ENCODE data around the gene TMEM59L. TPM values are rescaled to one million over a fixed set of nuclear protein-coding genes. Genes with fewer than 3 reads are reported as not detected.
"Not testable (repeated sequence)": the region's sequence is repeated elsewhere in the genome, so short reads cannot be mapped to it uniquely, and the experiment has no call there.

TMEM59L gene
- polyA plus RNA-seq, 1 experiment, result 1.6 TPM

DNA sequence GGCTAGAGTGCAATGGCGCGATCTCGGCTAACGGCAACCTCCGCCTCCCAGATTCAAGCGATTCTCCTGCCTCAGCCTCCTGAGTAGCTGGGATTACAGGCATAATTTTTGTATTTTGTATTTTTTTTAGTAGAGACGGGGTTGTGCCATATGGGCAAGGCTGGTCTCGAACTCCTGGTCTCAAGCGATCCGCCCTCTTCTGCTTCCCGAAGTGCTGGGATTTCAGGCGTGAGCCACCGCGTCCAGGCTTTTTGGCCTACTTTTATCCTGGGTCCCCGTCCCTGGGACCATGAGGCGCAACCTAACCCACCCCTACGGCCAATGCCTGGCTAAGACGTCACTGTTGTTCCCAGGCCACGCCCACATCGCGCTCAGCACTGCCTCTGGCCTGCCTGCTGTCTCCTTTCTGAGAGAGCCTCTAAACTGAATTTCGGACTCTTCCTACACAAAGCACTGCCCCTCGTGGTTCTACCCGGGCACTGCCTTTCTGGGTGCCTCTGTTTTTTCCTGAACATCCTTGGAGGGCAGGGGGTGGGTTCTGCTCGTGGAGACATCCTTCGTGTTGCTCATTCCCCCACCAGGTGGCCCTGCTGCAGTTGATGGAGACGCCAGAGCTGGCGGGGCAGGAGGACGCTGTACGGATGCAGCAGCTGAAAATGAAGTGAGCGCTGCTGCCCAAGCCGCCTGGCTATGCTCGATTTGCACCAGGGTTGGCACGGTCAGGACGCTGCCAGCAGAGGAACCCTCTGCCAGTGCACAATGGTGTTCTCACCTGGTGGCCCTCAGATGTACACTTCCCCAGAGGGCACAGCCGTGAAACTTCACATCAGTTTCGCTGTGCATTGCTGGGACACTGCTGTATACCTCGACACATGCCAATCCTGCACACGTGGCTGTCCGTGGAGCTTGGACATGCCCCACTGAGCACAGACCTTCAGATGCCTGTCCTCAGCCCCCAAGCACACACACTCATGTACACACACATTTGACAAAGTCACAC lies 22.1 kb upstream of the TMEM59L start:
- Histone ChIP-seq H3K36me3 (ENCODE audit: control insufficient read depth, insufficient read depth, low read length) (peaks cover 4% of the 10 kb centered on the region), H3K4me3 (ENCODE audit: low read depth, low read length) (no peak overlapping the region), H3K27me3 (ENCODE audit: control insufficient read depth, insufficient read depth, low read length) (no peaks in the 10 kb centered on the region)
- no peak for DNase-seq (ENCODE audit: low read depth)
- ChIA-PET POLR2A (no interaction called here), CTCF (interaction anchor here (0.6 to 6.1 kb wide), 9 partner anchors 12 to 257 kb away, joined by 3 to 40 read pairs (median 12); partner anchors contain the start of gene UBA52)
- TF ChIP-seq, protein P1, sequence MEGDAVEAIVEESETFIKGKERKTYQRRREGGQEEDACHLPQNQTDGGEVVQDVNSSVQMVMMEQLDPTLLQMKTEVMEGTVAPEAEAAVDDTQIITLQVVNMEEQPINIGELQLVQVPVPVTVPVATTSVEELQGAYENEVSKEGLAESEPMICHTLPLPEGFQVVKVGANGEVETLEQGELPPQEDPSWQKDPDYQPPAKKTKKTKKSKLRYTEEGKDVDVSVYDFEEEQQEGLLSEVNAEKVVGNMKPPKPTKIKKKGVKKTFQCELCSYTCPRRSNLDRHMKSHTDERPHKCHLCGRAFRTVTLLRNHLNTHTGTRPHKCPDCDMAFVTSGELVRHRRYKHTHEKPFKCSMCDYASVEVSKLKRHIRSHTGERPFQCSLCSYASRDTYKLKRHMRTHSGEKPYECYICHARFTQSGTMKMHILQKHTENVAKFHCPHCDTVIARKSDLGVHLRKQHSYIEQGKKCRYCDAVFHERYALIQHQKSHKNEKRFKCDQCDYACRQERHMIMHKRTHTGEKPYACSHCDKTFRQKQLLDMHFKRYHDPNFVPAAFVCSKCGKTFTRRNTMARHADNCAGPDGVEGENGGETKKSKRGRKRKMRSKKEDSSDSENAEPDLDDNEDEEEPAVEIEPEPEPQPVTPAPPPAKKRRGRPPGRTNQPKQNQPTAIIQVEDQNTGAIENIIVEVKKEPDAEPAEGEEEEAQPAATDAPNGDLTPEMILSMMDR (IDR thresholded peaks at IDR 0.05; ENCODE audit: insufficient read depth, low read depth, low read length), result peak; percentile 45

DNA sequence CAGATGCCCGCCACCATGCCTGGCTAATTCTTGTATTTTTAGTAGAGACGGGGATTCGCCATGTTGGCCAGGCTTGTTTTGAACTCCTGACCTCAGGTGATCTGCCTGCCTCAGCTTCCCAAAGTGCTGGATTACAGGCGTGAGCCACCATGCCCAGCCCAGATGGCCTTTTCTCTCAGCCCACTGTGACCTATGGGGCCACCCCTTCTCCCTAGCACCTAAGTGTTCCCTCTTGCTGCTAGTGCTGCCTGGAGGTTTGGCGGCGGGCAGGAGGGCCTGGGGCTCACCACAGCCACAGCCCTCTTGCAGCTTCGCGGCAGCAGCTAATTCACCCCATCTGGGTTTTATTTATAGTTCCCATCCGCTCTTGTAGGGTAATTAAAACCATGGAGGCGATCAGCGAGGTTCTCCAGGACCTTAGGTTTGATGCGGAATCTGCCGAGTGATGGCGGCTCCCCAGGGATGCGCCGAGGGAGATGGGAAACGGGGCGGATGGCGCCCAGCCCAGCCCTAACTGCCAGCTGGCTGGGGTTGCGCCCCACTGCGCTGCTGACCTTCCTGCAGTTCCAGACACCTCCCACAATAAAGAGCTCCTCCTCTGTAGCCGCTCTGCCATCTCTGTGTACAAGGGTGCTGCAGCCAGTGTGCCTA lies 20.8 kb upstream of the TMEM59L start:
- H3K36me3 ChIP-seq (ENCODE audit: control insufficient read depth, insufficient read depth, low read length), result peaks cover 4% of the 10 kb centered on the region
- no peak overlapping the region for H3K4me3 ChIP-seq (ENCODE audit: low read depth, low read length)
- TF ChIP-seq, protein P1 (IDR thresholded peaks at IDR 0.05; ENCODE audit: insufficient read depth, low read depth, low read length), result no peak
- no peaks in the 10 kb centered on the region for H3K27me3 ChIP-seq (ENCODE audit: control insufficient read depth, insufficient read depth, low read length)
- no peak for DNase-seq (ENCODE audit: low read depth)
- ChIA-PET CTCF (interaction anchor here (0.8 to 6.1 kb wide), 5 partner anchors 85 to 256 kb away, joined by 3 to 40 read pairs (median 7); no protein-coding TSS in a partner anchor), POLR2A (no interaction called here)

DNA sequence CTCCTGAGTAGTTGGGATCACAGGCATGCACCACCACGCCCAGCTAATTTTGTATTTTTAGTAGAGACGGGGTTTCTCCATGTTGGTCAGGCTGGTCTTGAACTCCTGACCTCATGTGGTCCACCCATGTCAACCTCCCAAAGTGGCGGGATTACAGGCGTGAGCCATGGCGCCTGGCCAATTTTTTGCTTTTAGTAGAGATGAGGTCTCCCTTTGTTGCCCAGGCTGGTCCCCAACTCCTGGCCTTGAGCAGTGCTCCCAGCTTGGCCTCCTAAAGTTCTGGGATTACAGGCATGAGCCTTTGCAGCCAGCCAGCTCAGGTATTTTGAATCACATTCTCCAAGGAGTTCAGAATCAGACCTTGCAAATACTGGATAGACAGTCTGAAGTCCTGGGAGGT lies 19.9 kb upstream of the TMEM59L start:
- CTCF ChIA-PET, result interaction anchor here (0.6 to 6.1 kb wide), 5 partner anchors 84 to 255 kb away, joined by 3 to 40 read pairs (median 5); no protein-coding TSS in a partner anchor
- H3K36me3 ChIP-seq (ENCODE audit: control insufficient read depth, insufficient read depth, low read length); DNase-seq (ENCODE audit: low read depth); POLR2A ChIA-PET; H3K4me3 ChIP-seq (ENCODE audit: low read depth, low read length); H3K27me3 ChIP-seq (ENCODE audit: control insufficient read depth, insufficient read depth, low read length): not testable (repeated sequence)

DNA sequence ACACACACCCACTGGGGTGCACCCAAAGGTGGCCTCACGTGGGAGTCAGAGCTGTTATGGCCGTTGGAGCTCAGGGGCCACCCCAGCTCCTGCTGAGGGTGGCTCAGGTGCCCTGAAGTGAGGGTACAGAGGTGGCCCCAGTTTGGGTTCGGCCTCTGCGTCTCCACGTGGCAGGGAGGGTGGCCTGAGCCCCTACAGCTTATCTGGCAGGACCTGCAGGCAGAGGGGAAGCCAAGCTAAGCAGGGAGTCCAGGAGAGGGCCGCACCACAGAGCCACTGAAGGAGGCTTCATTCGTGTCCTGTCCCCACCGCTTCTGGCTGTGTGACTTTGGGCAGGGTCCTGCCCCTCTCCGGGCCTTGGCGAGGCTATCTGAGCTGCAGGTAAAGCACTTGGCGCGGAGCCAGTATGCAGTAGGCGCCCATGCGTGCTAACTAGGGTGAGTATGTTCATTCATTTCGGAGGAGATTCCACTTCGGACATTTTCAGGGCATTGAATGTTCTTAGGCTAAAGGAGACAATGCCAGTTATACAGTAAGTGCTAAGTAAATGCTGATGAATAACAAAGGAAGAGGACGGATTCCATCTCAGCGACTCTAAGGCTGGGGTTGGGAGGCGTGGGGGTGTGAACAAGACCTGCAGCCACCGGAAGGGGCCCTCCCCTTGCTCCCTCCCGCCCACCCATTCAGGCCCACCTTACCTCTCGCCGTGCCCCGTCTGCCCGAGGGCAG lies 19.1 kb upstream of the TMEM59L start:
- no peak for DNase-seq (ENCODE audit: low read depth)
- Histone ChIP-seq H3K36me3 (ENCODE audit: control insufficient read depth, insufficient read depth, low read length) (peaks cover 4% of the 10 kb centered on the region), H3K4me3 (ENCODE audit: low read depth, low read length) (no peak overlapping the region), H3K27me3 (ENCODE audit: control insufficient read depth, insufficient read depth, low read length) (no peaks in the 10 kb centered on the region)
- ChIA-PET POLR2A (no interaction called here), CTCF (interaction anchor here (0.6 to 6.1 kb wide), 26 partner anchors 7 to 280 kb away, joined by 3 to 40 read pairs (median 4); no protein-coding TSS in a partner anchor)
- TF ChIP-seq, protein P1 (IDR thresholded peaks at IDR 0.05; ENCODE audit: insufficient read depth, low read depth, low read length), result no peak

DNA sequence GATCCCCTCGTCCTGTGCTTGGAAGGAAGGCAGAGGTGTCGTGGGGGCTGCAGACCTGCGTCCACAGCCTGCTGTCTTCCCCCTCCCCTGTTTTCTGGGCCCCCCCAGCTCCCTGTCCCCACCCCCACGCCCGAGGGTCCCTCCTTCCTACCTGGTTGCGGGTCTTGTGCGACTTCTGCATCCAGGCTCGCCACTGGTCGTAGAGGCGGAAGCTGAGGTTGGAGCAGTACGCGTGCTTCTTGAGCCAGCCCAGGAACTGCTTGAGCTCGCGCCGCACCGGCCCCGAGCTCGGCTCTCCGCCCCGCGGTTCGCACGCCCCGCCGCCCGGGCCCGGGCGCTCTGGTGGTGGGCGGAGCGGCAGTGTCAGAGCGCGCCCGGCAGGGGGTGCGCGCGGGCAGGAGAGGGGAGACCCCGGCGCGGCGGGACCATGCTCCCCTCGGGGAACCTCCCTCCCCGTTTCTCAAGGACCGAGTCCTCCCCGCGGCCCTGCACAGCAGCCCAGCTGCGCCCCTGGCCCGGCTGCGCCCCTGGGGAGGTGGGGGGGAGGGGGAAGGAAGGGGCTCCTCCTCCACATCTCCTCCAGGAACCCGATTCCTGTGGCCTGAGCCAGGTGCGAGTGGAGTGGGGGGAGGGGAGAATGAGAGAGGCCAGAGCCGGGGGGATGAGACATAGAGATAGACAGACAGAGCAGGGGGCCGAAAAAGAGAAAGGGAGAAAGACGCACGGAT lies 18.4 kb upstream of the TMEM59L start:
- no peak for DNase-seq (ENCODE audit: low read depth)
- CTCF ChIA-PET, result interaction anchor here (0.6 to 6.1 kb wide), 25 partner anchors 8 to 279 kb away, joined by 3 to 40 read pairs (median 4); no protein-coding TSS in a partner anchor
- POLR2A ChIA-PET, result no interaction called here
- peak overlapping the region; percentile 35 for H3K4me3 ChIP-seq (ENCODE audit: low read depth, low read length)
- H3K36me3 ChIP-seq (ENCODE audit: control insufficient read depth, insufficient read depth, low read length), result peaks cover 4% of the 10 kb centered on the region
- TF ChIP-seq, protein P1 (IDR thresholded peaks at IDR 0.05; ENCODE audit: insufficient read depth, low read depth, low read length), result peak; percentile 50
- H3K27me3 ChIP-seq (ENCODE audit: control insufficient read depth, insufficient read depth, low read length), result no peaks in the 10 kb centered on the region
